Measurements from ENCODE around the gene SPATA46.
A peak's percentile ranks its signal among the peaks of the same experiment; 100 is the strongest.

SPATA46 gene

DNA sequence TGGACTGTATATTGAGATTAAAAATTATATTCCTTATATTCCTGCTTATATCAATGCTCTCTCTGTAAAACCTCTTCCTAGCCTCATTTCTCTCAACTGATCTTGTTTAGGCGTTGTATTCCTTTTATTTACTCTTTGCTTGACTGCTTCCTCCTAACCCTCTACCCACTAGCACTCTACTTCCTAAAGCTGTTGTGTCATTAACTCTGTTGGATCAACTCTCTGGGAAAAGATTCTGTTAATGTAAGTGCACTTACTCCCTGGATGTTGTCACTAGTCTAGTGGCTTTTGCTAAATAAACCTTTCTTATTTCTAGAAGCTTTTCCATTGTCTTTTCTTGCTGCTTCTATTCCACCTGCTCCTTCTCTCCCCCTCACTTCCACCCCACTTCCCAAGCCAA lies 6.5 kb downstream of the SPATA46 start:
- TF ChIP-seq, protein P1, sequence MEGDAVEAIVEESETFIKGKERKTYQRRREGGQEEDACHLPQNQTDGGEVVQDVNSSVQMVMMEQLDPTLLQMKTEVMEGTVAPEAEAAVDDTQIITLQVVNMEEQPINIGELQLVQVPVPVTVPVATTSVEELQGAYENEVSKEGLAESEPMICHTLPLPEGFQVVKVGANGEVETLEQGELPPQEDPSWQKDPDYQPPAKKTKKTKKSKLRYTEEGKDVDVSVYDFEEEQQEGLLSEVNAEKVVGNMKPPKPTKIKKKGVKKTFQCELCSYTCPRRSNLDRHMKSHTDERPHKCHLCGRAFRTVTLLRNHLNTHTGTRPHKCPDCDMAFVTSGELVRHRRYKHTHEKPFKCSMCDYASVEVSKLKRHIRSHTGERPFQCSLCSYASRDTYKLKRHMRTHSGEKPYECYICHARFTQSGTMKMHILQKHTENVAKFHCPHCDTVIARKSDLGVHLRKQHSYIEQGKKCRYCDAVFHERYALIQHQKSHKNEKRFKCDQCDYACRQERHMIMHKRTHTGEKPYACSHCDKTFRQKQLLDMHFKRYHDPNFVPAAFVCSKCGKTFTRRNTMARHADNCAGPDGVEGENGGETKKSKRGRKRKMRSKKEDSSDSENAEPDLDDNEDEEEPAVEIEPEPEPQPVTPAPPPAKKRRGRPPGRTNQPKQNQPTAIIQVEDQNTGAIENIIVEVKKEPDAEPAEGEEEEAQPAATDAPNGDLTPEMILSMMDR (conservative IDR thresholded peaks at IDR 0.05; ENCODE audit: control insufficient read depth, insufficient read depth, low read depth, low read length): no peak
- no peak overlapping the region for H3K4me3 ChIP-seq (ENCODE audit: control insufficient read depth, low read depth, low read length)
- no peak for DNase-seq (ENCODE audit: low read depth)

DNA sequence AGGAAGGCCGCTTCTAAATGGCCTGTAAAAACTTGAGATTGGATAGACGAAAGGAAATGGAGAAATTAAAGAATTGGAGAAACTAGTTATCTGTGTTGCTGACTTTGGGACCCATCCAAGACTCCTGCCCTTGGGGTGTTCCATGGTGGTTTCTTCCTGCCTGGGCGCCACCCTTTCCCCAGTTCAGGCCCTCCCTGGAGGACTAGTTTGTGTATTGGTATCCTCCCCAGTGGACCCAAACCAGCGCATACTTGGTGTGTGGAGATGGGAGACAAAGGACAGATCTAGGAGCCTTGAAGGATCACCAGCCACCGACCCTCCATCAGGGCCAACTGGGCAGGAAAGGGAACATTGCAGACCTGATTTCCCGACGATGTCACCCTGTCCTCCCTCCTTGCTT lies 7.1 kb downstream of the SPATA46 start:
- TF ChIP-seq, protein P1 (conservative IDR thresholded peaks at IDR 0.05; ENCODE audit: control insufficient read depth, insufficient read depth, low read depth, low read length): no peak
- DNase-seq (ENCODE audit: low read depth): no peak
- H3K4me3 ChIP-seq (ENCODE audit: control insufficient read depth, low read depth, low read length): no peak overlapping the region

DNA sequence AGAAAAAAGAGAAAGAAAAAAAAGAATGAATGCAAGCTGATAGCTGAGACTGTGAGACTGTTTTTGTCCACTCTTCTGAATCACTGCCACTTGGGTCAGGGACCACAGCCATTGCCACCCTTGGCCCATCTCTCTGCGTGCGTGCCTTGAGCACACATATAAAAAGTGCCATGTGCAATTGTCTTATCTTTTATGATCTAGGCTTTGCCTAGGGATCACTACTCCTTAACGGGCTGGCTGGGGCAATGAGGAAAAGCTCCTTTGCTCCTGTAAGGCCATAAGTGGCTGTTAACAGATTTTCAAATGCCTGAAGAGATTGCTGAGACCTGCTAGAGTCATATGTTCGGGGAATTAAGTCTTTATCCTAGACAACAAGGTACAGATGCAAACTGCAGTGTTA lies 8.2 kb downstream of the SPATA46 start:
- DNase-seq (ENCODE audit: low read depth): no peak
- TF ChIP-seq, protein P1 (conservative IDR thresholded peaks at IDR 0.05; ENCODE audit: control insufficient read depth, insufficient read depth, low read depth, low read length): no peak
- no peak overlapping the region for H3K4me3 ChIP-seq (ENCODE audit: control insufficient read depth, low read depth, low read length)

DNA sequence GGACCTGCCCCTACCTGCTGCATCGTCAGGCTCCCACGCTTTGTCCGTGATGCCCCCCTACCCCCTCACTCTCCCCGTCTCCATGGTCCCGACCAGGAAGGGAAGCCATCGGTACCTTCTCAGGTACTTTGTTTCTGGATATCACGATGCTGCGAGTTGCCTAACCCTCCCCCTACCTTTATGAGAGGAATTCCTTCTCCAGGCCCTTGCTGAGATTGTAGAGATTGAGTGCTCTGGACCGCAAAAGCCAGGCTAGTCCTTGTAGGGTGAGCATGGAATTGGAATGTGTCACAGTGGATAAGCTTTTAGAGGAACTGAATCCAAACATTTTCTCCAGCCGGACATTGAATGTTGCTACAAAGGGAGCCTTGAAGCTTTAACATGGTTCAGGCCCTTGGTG lies 8.9 kb downstream of the SPATA46 start:
- TF ChIP-seq, protein P1 (conservative IDR thresholded peaks at IDR 0.05; ENCODE audit: control insufficient read depth, insufficient read depth, low read depth, low read length): no peak
- DNase-seq (ENCODE audit: low read depth): no peak
- H3K4me3 ChIP-seq (ENCODE audit: control insufficient read depth, low read depth, low read length): no peak overlapping the region

DNA sequence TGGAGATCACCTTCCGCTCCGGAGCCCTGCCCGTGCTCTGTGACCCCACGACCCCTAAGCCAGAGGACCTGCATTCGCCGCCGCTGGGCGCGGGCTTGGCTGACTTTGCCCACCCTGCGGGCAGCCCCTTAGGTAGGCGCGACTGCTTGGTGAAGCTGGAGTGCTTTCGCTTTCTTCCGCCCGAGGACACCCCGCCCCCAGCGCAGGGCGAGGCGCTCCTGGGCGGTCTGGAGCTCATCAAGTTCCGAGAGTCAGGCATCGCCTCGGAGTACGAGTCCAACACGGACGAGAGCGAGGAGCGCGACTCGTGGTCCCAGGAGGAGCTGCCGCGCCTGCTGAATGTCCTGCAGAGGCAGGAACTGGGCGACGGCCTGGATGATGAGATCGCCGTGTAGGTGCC lies 9.6 kb downstream of the SPATA46 start:
- no peak for DNase-seq (ENCODE audit: low read depth)
- TF ChIP-seq, protein P1 (conservative IDR thresholded peaks at IDR 0.05; ENCODE audit: control insufficient read depth, insufficient read depth, low read depth, low read length): no peak
- peak overlapping the region; percentile 53 for H3K4me3 ChIP-seq (ENCODE audit: control insufficient read depth, low read depth, low read length)

DNA sequence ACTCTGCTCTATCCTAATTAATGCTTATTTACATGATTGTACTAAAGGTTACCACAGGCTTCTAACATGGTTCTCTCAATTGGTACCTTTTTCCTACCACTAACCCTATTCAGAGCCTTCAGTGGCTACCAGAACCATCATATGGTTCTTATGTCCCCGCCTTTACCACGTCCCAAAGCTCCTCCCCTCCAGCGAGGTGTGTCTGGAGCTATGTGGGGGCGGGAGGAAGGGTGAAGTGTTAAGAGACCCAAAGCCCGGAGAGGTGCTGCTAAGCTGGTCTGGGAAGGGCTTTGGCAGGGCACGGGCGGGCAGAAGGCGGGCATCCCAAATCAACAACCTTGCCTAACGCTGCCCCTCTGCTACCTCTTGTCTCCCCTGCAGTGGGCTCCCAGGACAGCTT lies 10.0 kb downstream of the SPATA46 start:
- no peak for DNase-seq (ENCODE audit: low read depth)
- TF ChIP-seq, protein P1 (conservative IDR thresholded peaks at IDR 0.05; ENCODE audit: control insufficient read depth, insufficient read depth, low read depth, low read length): no peak
- H3K4me3 ChIP-seq (ENCODE audit: control insufficient read depth, low read depth, low read length): peak overlapping the region; percentile 53

DNA sequence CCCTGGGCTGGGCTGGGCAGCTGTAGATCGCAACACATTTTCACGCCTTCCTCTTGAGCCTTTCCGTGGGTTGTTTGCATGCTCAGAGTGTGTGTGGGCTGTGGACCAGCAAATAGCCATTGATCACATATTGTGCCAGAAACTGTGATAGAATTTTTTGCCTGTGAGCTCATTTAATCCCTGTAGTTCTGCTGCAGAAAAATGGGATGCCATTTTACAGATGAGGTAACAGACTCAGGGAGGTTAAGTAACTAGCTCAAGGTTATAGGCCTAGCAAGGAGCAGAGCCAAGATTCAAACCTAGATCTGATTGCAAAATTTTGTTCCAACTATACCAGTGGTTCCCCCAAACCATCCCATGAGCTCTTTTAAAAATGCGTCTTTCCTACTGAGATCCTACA lies 10.5 kb downstream of the SPATA46 start:
- H3K4me3 ChIP-seq (ENCODE audit: control insufficient read depth, low read depth, low read length): no peak overlapping the region
- peak; percentile 24 for DNase-seq (ENCODE audit: low read depth)
- TF ChIP-seq, protein P1 (conservative IDR thresholded peaks at IDR 0.05; ENCODE audit: control insufficient read depth, insufficient read depth, low read depth, low read length): no peak
